Activated CD8-positive, alpha-beta T cell treated with anti-CD3 and anti-CD28 coated beads for 36 hours (primary cell): Measurements from ENCODE around the gene PCDH8. TPM values are rescaled to one million over a fixed set of nuclear protein-coding genes. Genes with fewer than 3 reads are reported as not detected.

Source experiments
- ATAC-seq: fragments of 200-7000 bp; cut with Tn5 transposase; one replicate; pipeline ENCODE4 v1.10.0; 2021; ENCODE audit warnings: mild to moderate bottlenecking, moderate library complexity
- CTCF ChIA-PET: fragments of 350-600 bp; sonication (Branson Sonifier 250); formaldehyde crosslinking; loops from one replicate; lab custom pipeline; 2021; ENCODE audit warnings: antibody characterized with exemption; lab: Charles Lee
- POLR2A ChIA-PET: fragments of 350-600 bp; sonication (Branson Sonifier 250); formaldehyde crosslinking; loops from one replicate; lab custom pipeline; 2021; ENCODE audit warnings: antibody characterized with exemption; lab: Charles Lee
- DNase-seq: peaks from one replicate; pipeline ENCODE4 v3.0.0-alpha.2; 2020
- H3K27ac Mint-ChIP-seq: one replicate; pipeline ENCODE4 v1.8.0; 2021; ENCODE audit warnings: mild to moderate bottlenecking, mixed read lengths
- H3K27me3 Mint-ChIP-seq: one replicate; pipeline ENCODE4 v1.8.0; 2021; ENCODE audit warnings: mixed read lengths
- H3K36me3 Mint-ChIP-seq: one replicate; pipeline ENCODE4 v1.8.0; 2021; ENCODE audit warnings: low read depth, mixed read lengths
- H3K4me1 Mint-ChIP-seq: one replicate; pipeline ENCODE4 v1.8.0; 2021; ENCODE audit warnings: low read depth, mixed read lengths
- H3K4me3 Mint-ChIP-seq: one replicate; pipeline ENCODE4 v1.8.0; 2021; ENCODE audit warnings: mild to moderate bottlenecking, moderate library complexity, mixed read lengths
- H3K9me3 Mint-ChIP-seq: one replicate; pipeline ENCODE4 v1.8.0; 2021; ENCODE audit warnings: mixed read lengths
- CTCF ChIP-seq: fragments of 200-600 bp; IDR thresholded peaks from one replicate; pipeline ENCODE4 v1.8.0; 2022; ENCODE audit warnings: antibody characterized with exemption, mild to moderate bottlenecking
- intact Hi-C: fragments of 100-400 bp; cut with micrococcal nuclease; formaldehyde crosslinking; loops from one replicate; pipeline ENCODE4 v1.10.0; 2022
- total RNA-seq, 2 experiments: library from RNA; stranded (reverse); gene quantifications; one replicate each; pipeline ENCODE4 v1.2.3, GENCODE V29; 2021

PCDH8 gene
- total RNA-seq, 2 experiments from 2014 or later, result not detected

- Mint-ChIP-seq H3K4me3 (no peak overlapping the region), H3K9me3 (peaks cover 11% of the 10 kb centered on the region), H3K27ac (no peak overlapping the region), H3K4me1 (no peaks in the 10 kb centered on the region), H3K36me3 (no peaks in the 10 kb centered on the region), H3K27me3 (peaks cover 13% of the 10 kb centered on the region)
- TF ChIP-seq CTCF, result no peak
- intact Hi-C loops, result no loop called here
- POLR2A ChIA-PET, result no interaction called here
- no peak for ATAC-seq
- CTCF ChIA-PET, result no interaction called here
- no peak for DNase-seq
Observed at GRCh38 chr13:52879950-52880741, 31.7 kb upstream of the PCDH8 start.

GRCh38 chr13:52878831-52879230, 30.4 kb upstream of the PCDH8 start:
- Mint-ChIP-seq H3K36me3 (no peaks in the 10 kb centered on the region), H3K4me1 (no peaks in the 10 kb centered on the region), H3K27ac (no peak overlapping the region), H3K4me3 (no peak overlapping the region), H3K27me3 (peaks cover 13% of the 10 kb centered on the region), H3K9me3 (peaks cover 18% of the 10 kb centered on the region)
- ATAC-seq (no peak), DNase-seq (no peak)
- POLR2A ChIA-PET, result no interaction called here
- TF ChIP-seq CTCF, result no peak
- intact Hi-C loops, result no loop called here
- CTCF ChIA-PET, result interaction anchor here (1.1 to 2.2 kb wide), 2 partner anchors 15 to 89 kb away, joined by 3 to 4 read pairs; no protein-coding TSS in a partner anchor

- ATAC-seq, result no peak
- ChIA-PET CTCF (interaction anchor here (1.2 kb wide), 1 partner anchor 261 kb away, joined by 3 read pairs; no protein-coding TSS in a partner anchor), POLR2A (no interaction called here)
- H3K27me3 Mint-ChIP-seq, result peaks cover 4% of the 10 kb centered on the region
- H3K36me3 Mint-ChIP-seq, result no peaks in the 10 kb centered on the region
- no peak for TF ChIP-seq CTCF
- H3K27ac Mint-ChIP-seq, result no peak overlapping the region
- intact Hi-C loops, result no loop called here
- H3K4me3 Mint-ChIP-seq, result no peak overlapping the region
- peaks cover 9% of the 10 kb centered on the region for H3K9me3 Mint-ChIP-seq
- DNase-seq, result no peak
- no peaks in the 10 kb centered on the region for H3K4me1 Mint-ChIP-seq
Observed at GRCh38 chr13:52870143-52870542, 21.7 kb upstream of the PCDH8 start.

GRCh38 chr13:52869621-52870020, 21.2 kb upstream of the PCDH8 start:
- no peaks in the 10 kb centered on the region for H3K4me1 Mint-ChIP-seq
- no peaks in the 10 kb centered on the region for H3K36me3 Mint-ChIP-seq
- CTCF ChIA-PET, result interaction anchor here (1.2 kb wide), 1 partner anchor 261 kb away, joined by 3 read pairs; no protein-coding TSS in a partner anchor
- no peak for ATAC-seq
- no peak overlapping the region for H3K4me3 Mint-ChIP-seq
- no peak for TF ChIP-seq CTCF
- POLR2A ChIA-PET, result interaction anchor here (0.6 kb wide), 1 partner anchor 22 kb away, joined by 3 read pairs; no protein-coding TSS in a partner anchor
- peaks cover 6% of the 10 kb centered on the region for H3K9me3 Mint-ChIP-seq
- no peak overlapping the region for H3K27ac Mint-ChIP-seq
- intact Hi-C loops, result no loop called here
- no peak for DNase-seq
- H3K27me3 Mint-ChIP-seq, result peaks cover 4% of the 10 kb centered on the region

GRCh38 chr13:52869050-52869449, 20.6 kb upstream of the PCDH8 start:
- ATAC-seq (no peak), DNase-seq (no peak)
- Mint-ChIP-seq H3K27ac (no peak overlapping the region), H3K36me3 (no peaks in the 10 kb centered on the region), H3K4me3 (no peak overlapping the region), H3K27me3 (peaks cover 4% of the 10 kb centered on the region), H3K4me1 (no peaks in the 10 kb centered on the region), H3K9me3 (peaks cover 5% of the 10 kb centered on the region)
- intact Hi-C loops, result no loop called here
- ChIA-PET POLR2A (interaction anchor here (0.6 kb wide), 1 partner anchor 22 kb away, joined by 3 read pairs; no protein-coding TSS in a partner anchor), CTCF (interaction anchor here (0.9 to 1.2 kb wide), 2 partner anchors 23 to 260 kb away, joined by 3 to 4 read pairs; no protein-coding TSS in a partner anchor)
- no peak for TF ChIP-seq CTCF
